Stimulated activated CD8-positive, alpha-beta memory T cell treated with anti-CD3 and anti-CD28 coated beads, Interleukin-15, amount 100 ng/mL, for 48 hours (primary cell): Measurements from ENCODE around the gene TMUB2.
A peak's percentile ranks its signal among the peaks of the same experiment; 100 is the strongest.

Source experiments
- DNase-seq, 2 donors: peaks; one replicate each; pipeline ENCODE4 v3.0.0-alpha.2; 2020; ENCODE audit warnings: low read depth in 2 of 2

Gene TMUB2

GRCh38 chr17:44202756-44203155 lies 16.0 kb downstream of the TMUB2 start:
- DNase-seq: no peak

GRCh38 chr17:44203731-44204440 lies 17.1 kb downstream of the TMUB2 start:
- no peak for DNase-seq

GRCh38 chr17:44204441-44204882 lies 17.7 kb downstream of the TMUB2 start:
- no peak for DNase-seq

GRCh38 chr17:44205962-44206824 lies 19.4 kb downstream of the TMUB2 start:
- DNase-seq: no peak

- no peak for DNase-seq
Measured at GRCh38 chr17:44206825-44207155, 20.0 kb downstream of the TMUB2 start.

- no peak for DNase-seq
Measured at GRCh38 chr17:44207319-44207718, 20.5 kb downstream of the TMUB2 start.

- no peak for DNase-seq
Measured at GRCh38 chr17:44207743-44208142, 21.0 kb downstream of the TMUB2 start.

GRCh38 chr17:44209786-44210341 lies 23.1 kb downstream of the TMUB2 start:
- peak in 1 of 2 donors; percentile 58 for DNase-seq

- DNase-seq: peak; percentile 89 to 91
Measured at GRCh38 chr17:44210342-44211192, 23.8 kb downstream of the TMUB2 start.

- DNase-seq: no peak
Measured at GRCh38 chr17:44211281-44212265, 24.8 kb downstream of the TMUB2 start.

- no peak for DNase-seq
Measured at GRCh38 chr17:44212507-44213402, 26.0 kb downstream of the TMUB2 start.

GRCh38 chr17:44213403-44214229 lies 26.8 kb downstream of the TMUB2 start:
- no peak for DNase-seq

- no peak for DNase-seq
Measured at GRCh38 chr17:44214230-44214494, 27.4 kb downstream of the TMUB2 start.

GRCh38 chr17:44214896-44215295 lies 28.1 kb downstream of the TMUB2 start:
- no peak for DNase-seq

- DNase-seq: no peak
Measured at GRCh38 chr17:44216173-44216572, 29.4 kb downstream of the TMUB2 start.

- no peak for DNase-seq
Measured at GRCh38 chr17:44216694-44217093, 29.9 kb downstream of the TMUB2 start.

- DNase-seq: no peak
Measured at GRCh38 chr17:44217738-44218343, 31.1 kb downstream of the TMUB2 start.

GRCh38 chr17:44218344-44219107 lies 31.8 kb downstream of the TMUB2 start:
- DNase-seq: peak; percentile 83 to 84
